HFF-Myc (cell line): ENCODE measurements around the gene MAGED2.
"Not testable (repeated sequence)": the region's sequence is repeated elsewhere in the genome, so short reads cannot be mapped to it uniquely, and the experiment has no call there.

Experiments used
- DNase-seq: peaks from one replicate; pipeline ENCODE4 v3.0.0-alpha.2; 2011; ENCODE audit warnings: low read depth; ENCODE audit errors: extremely low read depth
- H3K4me3 ChIP-seq: replicated peaks from 2 replicates; pipeline ENCODE4 v1.5.1; 2011; ENCODE audit warnings: low read depth, mild to moderate bottlenecking, control low read depth, low read length
- TF ChIP-seq, protein P1 (sequence below): IDR thresholded peaks from 2 replicates; pipeline ENCODE4 v1.5.1; 2012; ENCODE audit warnings: mild to moderate bottlenecking, low read depth, low read length, control low read depth; ENCODE audit errors: missing control alignments

MAGED2 gene

DNA sequence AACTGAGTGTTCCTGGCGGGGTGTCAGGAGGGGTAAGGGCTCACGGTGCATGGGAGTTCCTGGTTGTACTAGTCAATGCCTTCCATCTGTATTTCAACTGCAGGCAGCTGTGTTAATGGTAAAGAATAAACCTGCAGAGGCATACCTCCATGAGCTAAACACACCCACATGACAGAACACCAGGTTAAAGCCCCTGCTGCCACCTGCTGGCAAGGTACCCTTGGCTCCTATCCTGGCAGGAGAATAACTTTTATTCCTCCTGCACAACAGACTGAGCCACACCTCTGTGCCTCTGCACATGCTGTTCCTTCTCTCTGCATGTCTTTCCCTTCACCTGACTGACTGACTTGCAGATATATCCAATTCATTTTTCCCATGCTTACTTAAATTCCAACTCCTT, 20.6 kb upstream of the MAGED2 start:
- DNase-seq: no peak
- TF ChIP-seq, protein P1, sequence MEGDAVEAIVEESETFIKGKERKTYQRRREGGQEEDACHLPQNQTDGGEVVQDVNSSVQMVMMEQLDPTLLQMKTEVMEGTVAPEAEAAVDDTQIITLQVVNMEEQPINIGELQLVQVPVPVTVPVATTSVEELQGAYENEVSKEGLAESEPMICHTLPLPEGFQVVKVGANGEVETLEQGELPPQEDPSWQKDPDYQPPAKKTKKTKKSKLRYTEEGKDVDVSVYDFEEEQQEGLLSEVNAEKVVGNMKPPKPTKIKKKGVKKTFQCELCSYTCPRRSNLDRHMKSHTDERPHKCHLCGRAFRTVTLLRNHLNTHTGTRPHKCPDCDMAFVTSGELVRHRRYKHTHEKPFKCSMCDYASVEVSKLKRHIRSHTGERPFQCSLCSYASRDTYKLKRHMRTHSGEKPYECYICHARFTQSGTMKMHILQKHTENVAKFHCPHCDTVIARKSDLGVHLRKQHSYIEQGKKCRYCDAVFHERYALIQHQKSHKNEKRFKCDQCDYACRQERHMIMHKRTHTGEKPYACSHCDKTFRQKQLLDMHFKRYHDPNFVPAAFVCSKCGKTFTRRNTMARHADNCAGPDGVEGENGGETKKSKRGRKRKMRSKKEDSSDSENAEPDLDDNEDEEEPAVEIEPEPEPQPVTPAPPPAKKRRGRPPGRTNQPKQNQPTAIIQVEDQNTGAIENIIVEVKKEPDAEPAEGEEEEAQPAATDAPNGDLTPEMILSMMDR: no peak
- H3K4me3 ChIP-seq: no peak overlapping the region

DNA sequence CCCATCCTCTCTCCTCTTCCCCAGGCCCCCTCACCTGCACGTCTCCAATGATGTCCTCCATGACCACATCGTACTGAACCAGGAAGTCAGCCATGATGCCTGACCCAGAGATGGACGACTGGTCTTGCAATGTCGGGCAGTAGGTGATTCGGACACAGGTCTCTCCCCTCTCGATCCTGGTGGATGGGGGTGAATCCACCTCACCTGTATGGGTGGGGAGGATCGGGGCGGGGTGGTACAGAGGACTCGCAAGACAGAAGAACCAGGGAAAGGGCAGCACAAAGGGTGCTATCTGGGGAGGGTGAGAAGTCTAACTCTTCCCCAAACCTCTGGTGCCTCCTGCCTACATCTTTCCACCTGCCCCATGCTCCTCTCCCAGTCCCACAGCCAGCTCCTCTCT, 19.1 kb upstream of the MAGED2 start:
- TF ChIP-seq, protein P1: no peak
- no peak overlapping the region for H3K4me3 ChIP-seq
- DNase-seq: no peak

GRCh38 chrX:54789405-54789804, 18.1 kb upstream of the MAGED2 start:
- not testable (repeated sequence) for H3K4me3 ChIP-seq, DNase-seq

GRCh38 chrX:54794028-54794427, 13.5 kb upstream of the MAGED2 start:
- TF ChIP-seq, protein P1: no peak
- no peak overlapping the region for H3K4me3 ChIP-seq
- no peak for DNase-seq

GRCh38 chrX:54794795-54795194, 12.8 kb upstream of the MAGED2 start:
- TF ChIP-seq, protein P1: no peak
- DNase-seq: no peak
- H3K4me3 ChIP-seq: no peak overlapping the region

DNA sequence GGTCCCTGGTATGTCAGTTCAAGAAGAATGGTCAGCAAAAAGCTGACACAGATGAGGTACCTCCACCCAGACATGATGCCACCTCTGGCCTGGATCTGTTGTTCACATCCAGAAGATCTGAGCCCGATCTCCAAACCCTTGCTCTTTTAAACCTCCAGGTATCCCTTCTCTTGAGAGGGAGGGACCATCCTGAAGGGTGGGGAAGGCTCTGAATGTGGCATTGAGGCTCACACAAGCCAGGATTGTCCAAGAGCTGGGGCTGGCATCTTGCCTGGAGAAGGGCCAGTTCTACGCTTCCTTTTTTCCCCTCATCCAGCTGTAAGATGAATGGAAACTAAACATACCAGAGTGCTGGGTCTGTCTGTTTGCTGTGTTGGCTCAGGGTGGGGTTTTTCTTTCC, 9.4 kb upstream of the MAGED2 start, which contains the start of gene ITIH6:
Gene ITIH6, minus strand, starts transcription at position 119 of the 400 bp plus-strand sequence. Its CDS starts 45 bp downstream, at position 74.
- no peak for DNase-seq
- H3K4me3 ChIP-seq: no peak within 1 kb of the TSS
- TF ChIP-seq, protein P1: no peak

DNA sequence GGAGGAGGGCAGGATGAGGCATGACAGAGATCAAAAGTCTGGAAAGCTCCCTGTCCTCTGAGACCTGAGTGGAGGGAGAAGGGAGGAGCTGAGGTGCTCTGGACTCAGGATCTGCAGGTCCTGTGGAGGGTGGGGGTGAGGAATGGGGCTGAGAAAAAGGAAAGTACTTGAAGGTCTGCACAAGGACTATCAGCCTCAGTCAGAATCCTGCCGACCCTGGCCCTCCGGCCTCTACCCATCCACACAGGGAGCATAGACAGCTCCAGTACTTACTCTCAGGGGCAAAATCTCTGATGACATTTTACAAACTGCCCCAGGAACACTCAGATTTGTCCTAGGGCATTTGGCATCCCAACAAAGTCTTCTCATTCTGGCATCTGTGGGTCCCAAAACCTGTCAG, 8.5 kb upstream of the MAGED2 start:
- DNase-seq: no peak
- H3K4me3 ChIP-seq: no peak overlapping the region
- TF ChIP-seq, protein P1: no peak
